Epithelial cell of prostate (primary cell): ENCODE results near the gene BUB3.
"Not testable (repeated sequence)": the region's sequence is repeated elsewhere in the genome, so short reads cannot be mapped to it uniquely, and the experiment has no call there.

Experiments used
- DNase-seq: peaks from one replicate; pipeline ENCODE4 v3.0.0-alpha.2; 2011; ENCODE audit warnings: low read depth, low spot score
- H3K27ac ChIP-seq: fragments of 450-650 bp; 2 replicates; pipeline ENCODE4 v1.5.1; 2017; ENCODE audit warnings: mild to moderate bottlenecking

Gene BUB3

GRCh38 chr10:123151737-123152135 lies 2.5 kb upstream of the BUB3 start:
- H3K27ac ChIP-seq = no peak overlapping the region
- no peak for DNase-seq

GRCh38 chr10:123153486-123154091 lies 613 bp upstream of the BUB3 start:
- DNase-seq = no peak
- H3K27ac ChIP-seq = no peak overlapping the region

- peak overlapping the region; percentile 80 for H3K27ac ChIP-seq
- DNase-seq = no peak
Observed at GRCh38 chr10:123154711-123155505, 706 bp downstream of the BUB3 start.

- DNase-seq = no peak
- peak overlapping the region; percentile 80 for H3K27ac ChIP-seq
Observed at GRCh38 chr10:123156078-123156477, 1.9 kb downstream of the BUB3 start.

- no peak for DNase-seq
Observed at GRCh38 chr10:123157210-123157609, 3.0 kb downstream of the BUB3 start.

GRCh38 chr10:123158682-123159081 lies 4.5 kb downstream of the BUB3 start:
- no peak overlapping the region for H3K27ac ChIP-seq
- DNase-seq = no peak

More at GRCh38 chr10:123157210-123157609, 3.0 kb downstream of the BUB3 start:
- H3K27ac ChIP-seq = peak overlapping the region; percentile 80

GRCh38 chr10:123160311-123160980 lies 6.2 kb downstream of the BUB3 start:
- DNase-seq = no peak

GRCh38 chr10:123164319-123164718 lies 10.1 kb downstream of the BUB3 start:
- DNase-seq = no peak
- no peak overlapping the region for H3K27ac ChIP-seq

More at GRCh38 chr10:123160311-123160980, 6.2 kb downstream of the BUB3 start:
- no peak overlapping the region for H3K27ac ChIP-seq

GRCh38 chr10:123165445-123166072 lies 11.4 kb downstream of the BUB3 start:
- no peak for DNase-seq
- H3K27ac ChIP-seq = no peak overlapping the region

- no peak overlapping the region for H3K27ac ChIP-seq
- no peak for DNase-seq
Observed at GRCh38 chr10:123166618-123167017, 12.4 kb downstream of the BUB3 start.

GRCh38 chr10:123170961-123171360 lies 16.8 kb downstream of the BUB3 start:
- H3K27ac ChIP-seq = no peak overlapping the region
- DNase-seq = no peak

- H3K27ac ChIP-seq, DNase-seq: not testable (repeated sequence)
Observed at GRCh38 chr10:123171616-123172015, 17.4 kb downstream of the BUB3 start.

GRCh38 chr10:123175389-123176387 lies 21.5 kb downstream of the BUB3 start:
- no peak for DNase-seq
- no peak overlapping the region for H3K27ac ChIP-seq

- not testable (repeated sequence) for DNase-seq, H3K27ac ChIP-seq
Observed at GRCh38 chr10:123178390-123178789, 24.2 kb downstream of the BUB3 start.

GRCh38 chr10:123180101-123181090 lies 26.2 kb downstream of the BUB3 start:
- H3K27ac ChIP-seq = no peak overlapping the region
- DNase-seq = no peak

GRCh38 chr10:123183724-123184123 lies 29.5 kb downstream of the BUB3 start:
- H3K27ac ChIP-seq = no peak overlapping the region
- no peak for DNase-seq

- no peak for DNase-seq
Observed at GRCh38 chr10:123187781-123188180, 33.6 kb downstream of the BUB3 start.

GRCh38 chr10:123191886-123192285 lies 37.7 kb downstream of the BUB3 start:
- H3K27ac ChIP-seq = no peak overlapping the region
- DNase-seq = no peak

More at GRCh38 chr10:123187781-123188180, 33.6 kb downstream of the BUB3 start:
- no peak overlapping the region for H3K27ac ChIP-seq
